ENCODE data around the gene MRPL14.

- TF ChIP-seq CTCF (IDR thresholded peaks at IDR 0.05; ENCODE audit: insufficient read depth, low read length) (no peak), GABPA (IDR thresholded peaks at IDR 0.05; ENCODE audit: low read depth) (no peak)
Observed at GRCh38 chr6:44075647-44076355, 51.5 kb downstream of the MRPL14 start.

All from HL-60 (cell line).